GM12878 (cell line): Measurements from ENCODE around the gene NLRP7.

Experiments used
- CTCF ChIP-seq, 3 experiments: IDR thresholded peaks in 2 of 3; conservative IDR thresholded peaks in 1 of 3; 2 replicates each; pipeline ENCODE4 v1.5.1; 2011; ENCODE audit warnings: low read depth in 3 of 3, low read length in 3 of 3, mild to moderate bottlenecking in 3 of 3, control low read depth in 2 of 3, moderate library complexity in 2 of 3, inconsistent platforms in 1 of 3, mixed read lengths in 1 of 3; ENCODE audit not compliant: control insufficient read depth in 2 of 3, insufficient read depth in 1 of 3; ENCODE audit errors: extremely low read depth in 1 of 3
- HDGF ChIP-seq: fragments of 450-650 bp; IDR thresholded peaks from 2 replicates; pipeline ENCODE4 v1.6.1; 2016; ENCODE audit warnings: antibody characterized with exemption
- POLR2A ChIP-seq: IDR thresholded peaks from 2 replicates; pipeline ENCODE4 v1.6.1; 2011; ENCODE audit warnings: low read depth, mild to moderate bottlenecking, low read length
- SMAD5 ChIP-seq: IDR thresholded peaks from 2 replicates; pipeline ENCODE4 v1.6.1; 2016; ENCODE audit warnings: antibody characterized with exemption, low read depth

DNA sequence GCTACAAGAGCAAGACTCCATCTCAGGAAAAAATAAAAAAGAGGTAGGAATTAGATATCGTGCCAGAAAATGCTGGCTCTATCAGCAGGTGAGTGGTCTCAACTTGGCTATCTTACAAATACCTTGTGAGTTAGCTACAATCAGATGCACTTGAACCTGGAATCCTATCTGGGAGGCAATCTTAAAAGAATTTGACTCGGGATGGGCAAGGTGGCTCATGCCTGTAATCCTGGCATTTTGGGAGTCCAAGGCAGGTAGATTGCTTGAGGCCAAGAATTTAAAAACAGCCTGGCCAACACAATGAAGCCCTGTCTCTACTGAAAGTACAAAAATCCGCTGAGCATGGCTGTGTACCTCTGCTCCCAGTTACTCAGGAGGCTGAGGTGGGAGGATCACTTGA is 48.2 kb upstream of the NLRP7 start:
- TF ChIP-seq CTCF (IDR thresholded peaks at IDR 0.05 in 2 of 3, conservative IDR thresholded peaks at IDR 0.05 in 1 of 3; ENCODE audit: control insufficient read depth in 2 of 3, extremely low read depth in 1 of 3, insufficient read depth in 1 of 3, low read depth in 3 of 3, low read length in 3 of 3) = no peak
- TF ChIP-seq HDGF = no peak
- no peak for TF ChIP-seq POLR2A
- TF ChIP-seq SMAD5 = no peak
